ENCODE measurements around the gene PSME3IP1. TPM values are rescaled to one million over a fixed set of nuclear protein-coding genes. Genes with fewer than 3 reads are reported as not detected.

Gene PSME3IP1
- total RNA-seq, 1 donor from 2014 or later = 51.3 TPM

- no peaks in the 10 kb centered on the region for H3K9me3 Mint-ChIP-seq (ENCODE audit: low read depth)
- H3K4me3 Mint-ChIP-seq (ENCODE audit: unreplicated experiment) = no peak overlapping the region
- no peak for DNase-seq (ENCODE audit: low spot score)
- no peak overlapping the region for H3K27ac Mint-ChIP-seq (ENCODE audit: unreplicated experiment)
- no peak for TF ChIP-seq CTCF (IDR thresholded peaks at IDR 0.05)
- no peaks in the 10 kb centered on the region for H3K27me3 Mint-ChIP-seq (ENCODE audit: low read depth)
- H3K36me3 Mint-ChIP-seq (ENCODE audit: low read depth) = peaks cover 13% of the 10 kb centered on the region
- peaks cover 20% of the 10 kb centered on the region for H3K4me1 Mint-ChIP-seq (ENCODE audit: low read depth)
Measured at GRCh38 chr16:57148481-57148880, 37.4 kb downstream of the PSME3IP1 start.

GRCh38 chr16:57147381-57148221, 38.2 kb downstream of the PSME3IP1 start:
- peak overlapping the region; percentile 51 for H3K27ac Mint-ChIP-seq (ENCODE audit: unreplicated experiment)
- DNase-seq (ENCODE audit: low spot score) = no peak

GRCh38 chr16:57146735-57147134, 39.1 kb downstream of the PSME3IP1 start:
- no peak for DNase-seq (ENCODE audit: low spot score)
- no peak overlapping the region for H3K27ac Mint-ChIP-seq (ENCODE audit: unreplicated experiment)
- TF ChIP-seq CTCF (IDR thresholded peaks at IDR 0.05) = peak; percentile 46
- no peak overlapping the region for H3K4me3 Mint-ChIP-seq (ENCODE audit: unreplicated experiment)
- peaks cover 20% of the 10 kb centered on the region for H3K4me1 Mint-ChIP-seq (ENCODE audit: low read depth)
- no peaks in the 10 kb centered on the region for H3K9me3 Mint-ChIP-seq (ENCODE audit: low read depth)
- H3K36me3 Mint-ChIP-seq (ENCODE audit: low read depth) = peaks cover 1% of the 10 kb centered on the region
- H3K27me3 Mint-ChIP-seq (ENCODE audit: low read depth) = no peaks in the 10 kb centered on the region

More at GRCh38 chr16:57147381-57148221, 38.2 kb downstream of the PSME3IP1 start:
- TF ChIP-seq CTCF (IDR thresholded peaks at IDR 0.05) = no peak
- Mint-ChIP-seq H3K36me3 (ENCODE audit: low read depth) (peaks cover 6% of the 10 kb centered on the region), H3K4me3 (ENCODE audit: unreplicated experiment) (no peak overlapping the region), H3K4me1 (ENCODE audit: low read depth) (peaks cover 20% of the 10 kb centered on the region), H3K9me3 (ENCODE audit: low read depth) (no peaks in the 10 kb centered on the region), H3K27me3 (ENCODE audit: low read depth) (no peaks in the 10 kb centered on the region)

- Mint-ChIP-seq H3K4me3 (ENCODE audit: unreplicated experiment) (no peak overlapping the region), H3K27ac (ENCODE audit: unreplicated experiment) (no peak overlapping the region)
- no peak for DNase-seq (ENCODE audit: low spot score)
Measured at GRCh38 chr16:57146040-57146647, 39.7 kb downstream of the PSME3IP1 start.

More at GRCh38 chr16:57146040-57146647, 39.7 kb downstream of the PSME3IP1 start:
- no peaks in the 10 kb centered on the region for H3K9me3 Mint-ChIP-seq (ENCODE audit: low read depth)
- peaks cover 1% of the 10 kb centered on the region for H3K36me3 Mint-ChIP-seq (ENCODE audit: low read depth)
- H3K27me3 Mint-ChIP-seq (ENCODE audit: low read depth) = no peaks in the 10 kb centered on the region
- TF ChIP-seq CTCF (IDR thresholded peaks at IDR 0.05) = no peak
- H3K4me1 Mint-ChIP-seq (ENCODE audit: low read depth) = peaks cover 18% of the 10 kb centered on the region

Measured in chondrocyte (in vitro differentiated cells).